Non-pigmented ciliary epithelial cell (primary cell): Measurements from ENCODE around the gene NFKBIZ.
"Not testable (repeated sequence)": the region's sequence is repeated elsewhere in the genome, so short reads cannot be mapped to it uniquely, and the experiment has no call there.

Source experiments
- DNase-seq: peaks from one replicate; pipeline ENCODE4 v3.0.0-alpha.2; 2010; ENCODE audit warnings: low read depth

Gene NFKBIZ

GRCh38 chr3:101851850-101852714 is 2.8 kb downstream of the NFKBIZ start:
- no peak for DNase-seq

GRCh38 chr3:101852983-101853840 is 3.9 kb downstream of the NFKBIZ start:
- DNase-seq: no peak

- DNase-seq: no peak
Observed at GRCh38 chr3:101853982-101854381, 4.7 kb downstream of the NFKBIZ start.

GRCh38 chr3:101854608-101855304 is 5.4 kb downstream of the NFKBIZ start:
- DNase-seq: no peak

- DNase-seq: no peak
Observed at GRCh38 chr3:101857301-101857741, 8.0 kb downstream of the NFKBIZ start.

GRCh38 chr3:101858464-101859030 is 9.2 kb downstream of the NFKBIZ start:
- no peak for DNase-seq

- no peak for DNase-seq
Observed at GRCh38 chr3:101859882-101860448, 10.7 kb downstream of the NFKBIZ start.

GRCh38 chr3:101861212-101861788 is 12.0 kb downstream of the NFKBIZ start:
- no peak for DNase-seq

GRCh38 chr3:101861789-101862415 is 12.6 kb downstream of the NFKBIZ start:
- DNase-seq: no peak

- no peak for DNase-seq
Observed at GRCh38 chr3:101862416-101863165, 13.3 kb downstream of the NFKBIZ start.

GRCh38 chr3:101864926-101865325 is 15.6 kb downstream of the NFKBIZ start:
- DNase-seq: not testable (repeated sequence)

- no peak for DNase-seq
Observed at GRCh38 chr3:101865751-101866509, 16.6 kb downstream of the NFKBIZ start.

GRCh38 chr3:101867511-101867910 is 18.2 kb downstream of the NFKBIZ start:
- DNase-seq: no peak

- no peak for DNase-seq
Observed at GRCh38 chr3:101867996-101868395, 18.7 kb downstream of the NFKBIZ start.

GRCh38 chr3:101868534-101869464 is 19.5 kb downstream of the NFKBIZ start:
- DNase-seq: no peak

- DNase-seq: no peak
Observed at GRCh38 chr3:101870138-101870537, 20.8 kb downstream of the NFKBIZ start.

- DNase-seq: no peak
Observed at GRCh38 chr3:101873619-101874018, 24.3 kb downstream of the NFKBIZ start.

- DNase-seq: no peak
Observed at GRCh38 chr3:101876142-101876541, 26.8 kb downstream of the NFKBIZ start.
